ENCODE results near the gene BCAR1.

The BCAR1 gene

GRCh38 chr16:75267631-75268264 is 16.3 kb upstream of the BCAR1 start:
- DNase-seq = no peak

GRCh38 chr16:75266738-75267630 is 15.6 kb upstream of the BCAR1 start:
- no peak for DNase-seq

GRCh38 chr16:75265911-75266701 is 14.7 kb upstream of the BCAR1 start:
- peak; percentile 83 for DNase-seq

- no peak for DNase-seq
These were observed 13.8 kb upstream of the BCAR1 start for GRCh38 chr16:75264999-75265910.

- DNase-seq = no peak
These were observed 13.1 kb upstream of the BCAR1 start for GRCh38 chr16:75264457-75264998.

- no peak for DNase-seq
These were observed 12.6 kb upstream of the BCAR1 start for GRCh38 chr16:75263963-75264445.

- DNase-seq = no peak
These were observed 12.0 kb upstream of the BCAR1 start for GRCh38 chr16:75263291-75263962.

GRCh38 chr16:75262800-75263127 is 11.3 kb upstream of the BCAR1 start:
- no peak for DNase-seq

GRCh38 chr16:75262104-75262799 is 10.8 kb upstream of the BCAR1 start:
- no peak for DNase-seq

GRCh38 chr16:75261590-75262078 is 10.2 kb upstream of the BCAR1 start:
- no peak for DNase-seq

GRCh38 chr16:75260851-75261589 is 9.6 kb upstream of the BCAR1 start:
- DNase-seq = no peak

- DNase-seq = no peak
These were observed 7.3 kb upstream of the BCAR1 start for GRCh38 chr16:75258807-75259141.

- DNase-seq = no peak
These were observed 6.7 kb upstream of the BCAR1 start for GRCh38 chr16:75257886-75258806.

- no peak for DNase-seq
These were observed 5.4 kb upstream of the BCAR1 start for GRCh38 chr16:75256696-75257343.

GRCh38 chr16:75256059-75256571 is 4.7 kb upstream of the BCAR1 start:
- no peak for DNase-seq

- DNase-seq = no peak
These were observed 3.0 kb upstream of the BCAR1 start for GRCh38 chr16:75254359-75254837.

GRCh38 chr16:75252946-75253911 is 1.8 kb upstream of the BCAR1 start:
- DNase-seq = no peak

Data from RPMI8226 (cell line).